GM18858 (cell line): Measurements from ENCODE around the gene ZNF324B.
"Not testable (repeated sequence)": the region's sequence is repeated elsewhere in the genome, so short reads cannot be mapped to it uniquely, and the experiment has no call there.

Experiments used
- ATAC-seq: cut with Tn5 transposase; IDR thresholded peaks from one replicate; pipeline ENCODE4 v1.9.1; 2021; ENCODE audit not compliant: unreplicated experiment

The ZNF324B gene

DNA sequence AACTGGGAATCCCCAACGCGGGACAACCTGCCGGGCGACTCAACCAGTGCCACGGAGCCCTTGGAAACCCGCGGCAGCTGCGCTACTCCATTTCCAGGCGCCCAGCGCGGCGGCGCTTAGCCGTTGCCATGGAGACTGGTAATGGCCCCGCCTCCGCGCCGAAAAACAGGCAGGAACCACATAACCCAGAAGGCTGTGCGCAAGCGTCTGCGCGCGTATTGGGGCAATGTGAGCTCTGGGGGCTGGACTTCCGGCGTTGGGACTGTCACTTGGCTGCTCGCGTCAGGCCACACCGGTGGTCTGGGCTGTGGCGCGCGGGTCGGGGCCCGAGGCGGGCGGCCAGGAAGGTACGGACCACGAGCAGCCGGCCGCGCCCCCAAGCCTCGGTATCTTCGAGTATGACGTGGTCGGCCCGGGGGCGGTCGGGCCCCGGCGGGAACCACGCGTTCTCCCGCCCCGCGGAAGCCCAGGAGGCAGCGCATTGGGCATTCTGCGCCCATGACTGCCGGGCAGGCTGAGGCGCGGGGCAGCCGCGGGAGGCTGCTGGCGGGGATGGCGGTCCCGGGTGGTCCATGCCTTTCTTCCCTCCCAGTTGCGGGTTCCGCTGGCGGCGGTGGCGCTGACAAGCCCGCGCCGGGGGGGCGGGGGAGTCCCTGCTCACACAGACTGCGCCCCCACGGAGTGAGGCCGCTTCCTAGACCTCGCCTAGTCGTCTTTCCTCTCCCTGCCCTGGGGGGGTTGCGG lies at the start of gene ZNF324B:
Gene ZNF324B (plus strand): TSS at position 265 of the 744 bp plus-strand sequence. CDS start 2,080 bp downstream, outside the sequence.
- ATAC-seq: peak; percentile 80

DNA sequence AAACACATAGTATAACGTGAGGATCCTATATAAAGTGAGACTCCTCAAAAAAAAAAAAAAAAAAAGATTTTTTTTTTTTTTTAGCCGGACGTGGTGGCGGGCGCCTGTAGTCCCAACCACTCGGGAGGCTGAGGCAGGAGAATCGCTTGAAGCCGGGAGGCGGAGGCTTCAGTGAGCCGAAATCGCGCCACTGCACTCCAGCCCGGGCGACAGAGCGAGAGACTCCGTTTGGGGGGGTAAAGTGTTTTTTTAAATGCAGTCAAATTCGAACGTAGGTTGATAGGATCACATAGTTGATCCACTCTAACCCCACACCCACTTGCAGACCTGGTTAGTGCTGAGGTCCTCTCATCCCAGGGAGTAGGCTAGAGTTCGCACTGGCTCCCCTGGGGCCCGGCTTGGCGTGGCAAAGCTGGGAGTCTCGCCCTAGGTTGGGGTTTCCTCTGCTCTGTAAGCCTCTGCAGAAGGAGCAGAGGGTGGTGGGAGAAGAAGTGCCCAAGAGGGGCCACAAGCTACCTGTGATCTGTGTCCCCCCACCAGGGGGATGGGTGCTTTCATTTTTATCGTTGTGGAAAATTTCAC lies 49.5 kb upstream of the ZNF324B start:
- ATAC-seq: no peak

DNA sequence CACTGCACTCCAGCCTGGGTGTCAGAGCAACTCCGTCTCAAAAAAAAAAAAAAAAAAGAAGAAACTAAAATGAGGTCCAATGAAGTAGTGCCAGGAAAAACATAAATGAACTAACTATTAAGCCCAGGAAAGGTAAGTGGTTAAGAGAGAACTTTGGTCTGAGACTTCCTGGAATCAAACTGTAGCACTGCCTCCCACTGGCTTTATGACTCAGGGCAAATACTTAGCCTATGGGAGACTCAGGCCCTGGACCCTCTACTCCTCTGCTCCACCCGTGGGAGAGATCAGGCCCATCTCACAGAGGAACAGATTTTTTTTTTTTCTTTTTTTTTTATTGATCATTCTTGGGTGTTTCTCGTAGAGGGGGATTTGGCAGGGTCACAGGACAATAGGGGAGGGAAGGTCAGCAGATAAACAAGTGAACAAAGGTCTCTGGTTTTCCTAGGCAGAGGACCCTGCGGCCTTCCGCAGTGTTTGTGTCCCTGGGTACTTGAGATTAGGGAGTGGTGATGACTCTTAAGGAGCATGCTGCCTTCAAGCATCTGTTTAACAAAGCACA lies 47.4 kb upstream of the ZNF324B start:
- ATAC-seq: not testable (repeated sequence)

- ATAC-seq: no peak
Observed at GRCh38 chr19:58406818-58407657, 44.4 kb upstream of the ZNF324B start.

- no peak for ATAC-seq
Observed at GRCh38 chr19:58407658-58408151, 43.7 kb upstream of the ZNF324B start.

- ATAC-seq: peak; percentile 75
Observed at GRCh38 chr19:58408152-58409009, 43.0 kb upstream of the ZNF324B start, which contains the start of gene ZNF584. Gene ZNF584 (plus strand): TSS chr19:58408649. CDS start chr19:58409148, 499 bp downstream.

DNA sequence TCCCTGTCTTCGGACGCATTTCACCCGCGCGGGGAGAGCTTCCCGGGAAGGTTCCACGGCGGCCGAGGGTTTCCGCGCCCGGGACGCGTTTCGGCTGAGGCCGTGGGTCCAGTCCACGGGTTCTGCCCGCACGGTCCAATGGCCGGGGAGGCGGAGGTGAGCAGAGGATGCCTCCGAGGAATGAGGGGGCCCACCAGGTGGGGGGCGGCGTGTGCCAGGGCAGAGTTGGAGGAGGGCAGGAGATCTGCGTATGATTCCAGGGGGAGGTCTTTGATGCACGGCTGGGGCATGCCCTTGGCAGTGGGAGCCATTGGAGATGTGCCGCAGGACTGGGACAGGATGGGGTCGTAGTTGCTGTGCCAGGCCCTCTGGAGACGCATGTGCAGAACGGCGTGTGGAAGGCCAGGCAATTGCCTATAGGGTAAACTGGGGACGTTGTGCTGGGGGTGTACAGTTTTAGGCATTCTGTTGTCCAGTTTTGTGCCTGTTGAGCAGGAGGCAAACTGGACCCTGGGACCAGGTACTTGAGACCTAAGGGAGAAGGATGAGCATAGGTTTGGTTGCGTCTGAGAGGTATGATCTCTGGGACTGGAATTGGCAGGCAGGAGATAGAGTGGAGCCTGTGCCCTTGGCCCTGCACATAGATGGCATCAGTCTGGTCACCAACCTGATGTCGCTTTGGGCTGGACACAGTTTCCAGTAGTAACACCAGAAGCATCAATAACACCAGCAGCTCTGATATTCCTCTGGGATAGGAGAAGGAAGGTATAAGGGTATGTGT lies 42.2 kb upstream of the ZNF324B start:
- no peak for ATAC-seq

- no peak for ATAC-seq
Observed at GRCh38 chr19:58416604-58417003, 34.8 kb upstream of the ZNF324B start.

DNA sequence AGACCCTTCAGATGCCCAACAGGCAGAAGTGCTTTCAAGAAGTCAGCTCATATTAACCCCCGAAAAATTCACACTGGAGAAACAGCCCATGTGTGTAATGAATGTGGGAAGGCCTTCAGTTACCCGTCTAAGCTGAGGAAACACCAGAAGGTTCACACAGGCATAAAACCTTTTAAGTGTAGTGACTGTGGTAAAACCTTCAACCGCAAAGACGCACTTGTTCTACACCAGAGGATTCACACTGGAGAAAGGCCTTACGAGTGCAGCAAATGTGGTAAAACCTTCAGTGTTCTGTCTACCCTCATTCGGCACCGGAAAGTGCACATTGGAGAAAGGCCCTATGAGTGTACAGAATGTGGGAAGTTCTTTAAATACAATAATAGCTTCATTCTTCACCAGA lies 34.4 kb upstream of the ZNF324B start:
- ATAC-seq: no peak

DNA sequence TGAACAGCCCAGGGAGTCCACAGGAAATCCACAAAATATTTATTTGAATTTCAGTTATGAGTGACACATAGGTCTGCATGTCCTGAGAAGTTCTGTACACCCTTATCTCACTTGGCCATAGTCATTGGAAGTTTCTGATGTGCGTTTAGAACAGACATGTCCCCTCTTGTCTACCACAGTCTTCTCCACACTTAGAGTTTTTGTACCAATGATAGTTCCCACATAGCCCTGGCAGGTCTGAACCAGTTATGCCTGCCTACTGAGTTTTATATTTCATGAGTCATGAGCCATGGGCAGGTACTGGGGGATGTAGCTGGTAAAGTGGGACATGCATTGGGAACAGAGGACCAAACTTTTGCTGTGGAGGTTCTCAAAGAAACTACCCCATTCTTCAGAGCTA lies 22.8 kb upstream of the ZNF324B start:
- ATAC-seq: no peak

DNA sequence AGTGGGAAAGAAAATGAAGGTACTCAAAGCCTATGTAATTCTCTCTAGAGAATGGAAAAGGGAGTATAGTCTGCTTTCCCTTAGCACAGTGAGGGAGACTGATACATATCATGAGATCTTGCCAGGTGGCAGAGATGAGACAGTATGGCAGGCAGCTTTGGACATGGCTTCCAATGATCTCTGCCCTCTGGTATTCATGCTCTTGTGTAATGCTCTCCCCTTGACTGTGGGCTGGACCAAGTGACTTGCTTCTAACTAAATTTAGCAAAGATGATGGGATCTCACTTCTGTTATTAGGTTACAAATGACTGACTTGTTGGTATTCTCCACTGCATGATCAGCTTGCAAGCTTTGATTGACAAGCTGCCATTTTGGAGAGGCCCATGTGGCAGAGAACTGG lies 21.7 kb upstream of the ZNF324B start:
- no peak for ATAC-seq

DNA sequence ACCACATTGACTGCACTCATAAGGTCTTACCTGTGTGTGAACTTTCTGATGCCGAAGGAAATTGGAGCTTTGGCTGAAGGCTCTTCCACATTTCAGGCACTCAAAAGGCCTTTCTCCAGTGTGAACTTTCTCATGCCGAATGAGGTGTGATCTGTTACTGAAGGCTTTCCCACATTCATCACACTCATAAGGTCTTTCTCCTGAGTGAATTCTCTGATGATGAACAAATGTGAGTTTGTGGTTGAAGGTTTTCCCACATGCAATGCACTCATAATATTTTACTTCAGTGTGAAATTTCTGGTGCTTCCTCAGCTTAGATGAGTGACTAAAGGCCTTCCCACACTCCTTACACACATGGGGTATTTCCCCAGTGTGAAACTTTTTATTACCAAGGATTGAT lies 17.2 kb upstream of the ZNF324B start:
- ATAC-seq: no peak

DNA sequence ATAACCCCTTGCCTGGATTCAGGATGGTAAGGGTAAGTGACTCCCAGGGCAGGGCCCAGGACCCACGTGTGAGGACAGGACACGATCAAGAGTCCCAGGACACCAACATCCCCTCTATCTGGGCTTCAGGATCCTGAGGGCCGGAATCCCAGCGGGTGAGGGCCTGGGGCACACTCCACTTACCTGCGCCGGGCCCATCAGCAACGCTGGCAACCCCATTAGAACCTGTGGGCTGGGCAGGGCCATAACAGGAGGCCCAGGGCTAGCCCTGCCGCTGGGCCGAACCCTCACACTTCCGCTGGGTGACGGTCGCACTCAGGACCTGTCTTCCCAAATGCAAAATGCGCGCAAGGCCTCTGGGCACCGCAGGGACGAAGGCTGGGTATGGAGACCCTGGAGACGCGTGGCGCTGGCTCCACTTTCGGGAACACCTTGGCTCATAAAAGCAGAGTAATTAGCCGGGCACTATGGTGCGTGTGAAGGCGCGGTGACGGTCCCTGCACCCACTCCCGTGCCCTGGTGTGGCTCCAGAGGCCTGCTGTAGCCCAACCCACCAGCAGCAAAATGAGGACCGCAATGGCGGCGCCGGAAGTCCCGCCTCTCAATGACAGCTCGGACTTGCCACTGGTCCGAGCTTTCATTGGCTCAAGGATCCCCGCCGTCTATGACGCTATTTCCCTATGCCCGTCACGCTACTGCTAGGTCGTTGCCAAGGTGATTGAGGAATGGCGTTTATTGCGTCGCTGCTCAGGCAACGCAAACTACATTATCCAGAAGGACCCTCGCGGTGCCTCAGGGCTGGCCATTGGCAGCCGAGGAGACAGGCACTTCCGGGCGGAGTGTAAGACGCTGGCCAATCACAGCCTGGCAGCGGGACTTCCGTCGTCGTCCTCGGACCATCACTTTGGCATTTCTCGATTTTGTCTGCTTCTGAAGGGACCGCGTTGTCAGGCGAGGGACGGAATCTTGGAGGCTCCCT lies 11.6 kb upstream of the ZNF324B start, which contains the start of gene ZNF132:
Gene ZNF132 (minus strand): TSS at position 578 of the 979 bp plus-strand sequence. CDS start 332 bp downstream, at position 246.
- ATAC-seq: peak; percentile 93

DNA sequence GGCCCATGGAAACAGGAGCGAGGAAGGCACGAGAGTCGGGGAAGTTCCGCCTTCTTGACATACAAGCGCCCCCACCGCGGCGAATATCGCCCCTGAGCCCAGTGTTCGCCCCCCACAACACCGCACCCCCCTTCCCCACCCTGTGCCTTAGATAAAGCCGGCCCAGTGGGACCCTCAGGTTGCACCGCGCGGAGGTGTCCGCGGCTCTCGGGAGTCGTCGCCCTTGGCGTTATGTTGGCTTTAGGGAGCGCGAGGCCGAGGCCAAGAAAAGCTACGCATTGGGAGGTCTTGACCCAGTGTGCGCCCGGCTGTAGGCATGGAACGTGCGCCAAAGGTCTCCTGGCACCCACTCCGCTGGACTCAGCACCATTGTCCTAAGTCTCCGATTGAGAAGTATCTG lies 10.9 kb upstream of the ZNF324B start:
- no peak for ATAC-seq

DNA sequence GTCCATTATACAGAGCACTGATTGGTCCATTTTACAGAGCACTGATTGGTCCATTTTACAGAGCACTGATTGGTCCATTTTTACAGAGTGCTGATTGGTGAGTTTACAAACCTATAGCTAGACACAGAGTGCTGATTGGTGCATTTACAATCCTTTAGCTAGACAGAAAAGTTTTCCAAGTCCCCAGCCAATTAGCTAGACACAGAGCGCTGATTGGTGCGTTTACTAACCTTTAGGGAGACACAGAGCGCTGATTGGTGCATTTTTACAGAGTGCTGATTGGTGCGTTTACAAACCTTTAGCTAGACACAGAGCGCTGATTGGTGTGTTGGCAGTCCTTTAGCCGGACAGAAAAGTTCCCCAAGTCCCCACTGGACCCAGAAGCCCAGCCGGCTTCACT lies 8.4 kb upstream of the ZNF324B start:
- ATAC-seq: not testable (repeated sequence)

- not testable (repeated sequence) for ATAC-seq
Observed at GRCh38 chr19:58448860-58449259, 2.6 kb upstream of the ZNF324B start.

DNA sequence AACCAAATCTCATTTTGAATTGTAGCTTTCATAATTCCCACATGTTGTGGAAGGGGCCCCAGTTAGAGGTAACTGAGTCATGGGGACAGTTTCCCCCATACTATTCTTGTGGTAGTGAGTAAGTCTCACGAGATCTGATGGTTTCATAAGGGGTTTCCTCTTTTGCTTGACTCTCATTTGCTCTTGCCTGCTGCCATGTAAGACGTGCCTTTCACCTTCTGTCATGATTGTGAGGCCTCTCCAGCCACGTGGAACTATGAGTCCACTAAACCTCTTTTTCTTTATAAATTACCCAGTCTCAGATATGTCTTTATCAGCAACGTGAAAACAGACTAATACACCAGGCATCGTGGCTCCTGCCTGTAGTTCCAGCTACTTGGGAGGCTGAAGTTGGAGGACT lies 1.4 kb upstream of the ZNF324B start:
- ATAC-seq: not testable (repeated sequence)

GRCh38 chr19:58450856-58451357 lies 515 bp upstream of the ZNF324B start:
- no peak for ATAC-seq
